KOPT-K1 (cell line): ENCODE data around the gene CRKL.

Experiments used
- H3K27ac ChIP-seq: fragments of 200-600 bp; sonication (generic); 2 replicates; pipeline ENCODE4 v1.5.1; 2016; ENCODE audit warnings: antibody characterized with exemption, mild to moderate bottlenecking, low read depth, low read length; ENCODE audit not compliant: poor library complexity, severe bottlenecking
- H3K36me3 ChIP-seq: fragments of 200-600 bp; sonication (generic); 2 replicates; pipeline ENCODE4 v1.5.1; 2017; ENCODE audit warnings: antibody characterized with exemption, mild to moderate bottlenecking, low read length, moderate library complexity; ENCODE audit not compliant: insufficient read depth
- H3K9me3 ChIP-seq: fragments of 200-600 bp; sonication (generic); 2 replicates; pipeline ENCODE4 v1.5.1; 2017; ENCODE audit warnings: antibody characterized with exemption, low read length, mild to moderate bottlenecking; ENCODE audit not compliant: insufficient read depth, poor library complexity, severe bottlenecking

Gene CRKL

DNA sequence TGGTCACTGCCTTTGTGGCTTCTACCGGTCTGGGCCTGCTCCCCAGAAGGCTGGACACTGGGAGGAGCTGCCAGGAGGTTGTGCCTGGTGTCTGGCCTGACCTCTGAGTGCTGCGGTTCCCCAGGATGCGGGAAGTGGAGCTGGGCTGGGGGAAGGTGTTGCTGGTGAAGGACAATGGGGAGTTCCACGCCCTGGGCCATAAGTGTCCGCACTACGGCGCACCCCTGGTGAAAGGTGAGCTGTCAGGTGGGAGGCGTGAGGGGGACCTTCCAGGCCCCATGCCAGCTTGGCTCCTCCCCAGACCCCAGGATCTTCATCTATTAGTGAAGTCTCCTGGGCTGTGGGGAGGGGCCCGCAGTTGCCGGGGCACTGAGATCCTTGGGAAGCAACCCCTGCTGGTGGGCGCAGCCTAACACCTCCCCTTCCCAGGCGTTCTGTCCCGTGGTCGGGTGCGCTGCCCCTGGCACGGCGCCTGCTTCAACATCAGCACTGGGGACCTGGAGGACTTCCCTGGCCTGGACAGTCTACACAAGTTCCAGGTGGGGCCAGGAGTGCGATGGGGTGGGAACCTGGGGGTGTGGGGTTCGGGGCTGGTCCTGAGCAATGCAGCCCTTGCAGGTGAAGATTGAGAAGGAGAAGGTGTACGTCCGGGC lies 56.6 kb downstream of the CRKL start:
- Histone ChIP-seq H3K36me3 (no peaks in the 10 kb centered on the region), H3K27ac (no peak overlapping the region), H3K9me3 (peaks cover 6% of the 10 kb centered on the region)

GRCh38 chr22:20974336-20974955 lies 57.2 kb downstream of the CRKL start:
- H3K36me3 ChIP-seq: no peaks in the 10 kb centered on the region
- H3K9me3 ChIP-seq: peaks cover 11% of the 10 kb centered on the region
- H3K27ac ChIP-seq: no peak overlapping the region

DNA sequence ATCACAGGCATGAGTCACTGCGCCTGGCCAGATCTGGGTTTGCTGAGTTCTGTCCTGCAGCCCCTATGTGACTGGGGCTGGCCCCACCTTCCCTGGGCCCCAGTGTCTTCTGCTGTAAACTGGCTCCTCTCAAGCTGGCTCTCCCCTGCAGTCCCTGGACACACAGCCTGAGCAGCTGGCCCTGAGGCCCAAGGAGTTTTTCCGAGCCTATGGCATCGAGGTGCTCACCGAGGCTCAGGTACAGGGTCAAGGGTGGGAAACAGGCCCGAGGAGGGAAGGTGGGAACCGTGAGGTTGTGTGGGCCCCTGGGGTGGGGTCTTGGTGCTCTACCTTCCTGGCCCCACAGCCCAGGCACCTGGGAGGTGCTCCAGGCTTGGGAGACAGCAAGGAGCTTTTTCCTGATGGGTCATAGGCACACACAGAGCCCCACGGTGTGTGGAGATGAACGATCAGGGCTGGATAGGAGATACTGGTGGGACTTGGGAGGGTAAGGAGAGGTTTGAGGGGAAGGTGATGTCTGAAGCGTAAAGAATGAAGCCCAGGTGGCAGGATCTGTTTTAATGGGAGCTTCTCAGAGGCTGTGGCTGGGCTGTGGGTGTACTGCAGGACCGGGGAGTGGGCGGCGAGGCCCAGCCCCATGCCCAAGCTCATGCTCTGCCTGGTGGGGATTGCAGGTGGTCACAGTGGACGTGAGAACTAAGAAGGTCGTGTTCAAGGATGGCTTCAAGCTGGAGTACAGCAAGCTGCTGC lies 58.5 kb downstream of the CRKL start:
- peaks cover 11% of the 10 kb centered on the region for H3K9me3 ChIP-seq
- no peaks in the 10 kb centered on the region for H3K36me3 ChIP-seq
- H3K27ac ChIP-seq: no peak overlapping the region

- peaks cover 11% of the 10 kb centered on the region for H3K9me3 ChIP-seq
- no peak overlapping the region for H3K27ac ChIP-seq
- H3K36me3 ChIP-seq: no peaks in the 10 kb centered on the region
Measured at GRCh38 chr22:20976291-20976877, 59.2 kb downstream of the CRKL start.

DNA sequence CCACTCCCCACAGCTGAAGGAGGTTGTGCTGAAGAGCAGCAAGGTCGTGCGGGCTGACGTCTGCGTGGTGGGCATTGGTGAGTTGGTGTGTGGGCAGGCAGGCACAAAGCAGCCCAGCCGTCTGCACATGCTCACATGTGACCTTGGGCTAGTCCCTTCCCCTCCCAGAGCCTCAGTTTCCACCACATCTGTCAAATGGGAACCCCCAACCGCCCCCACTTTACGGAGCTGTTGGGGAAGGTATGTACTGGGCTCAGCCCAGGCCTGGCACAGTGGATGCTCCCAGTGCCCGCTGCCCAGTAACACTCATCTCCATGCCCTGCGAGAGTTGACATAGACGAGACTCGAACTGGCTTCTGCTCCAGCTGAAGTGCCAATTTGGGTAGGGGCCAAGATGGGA lies 59.8 kb downstream of the CRKL start:
- H3K9me3 ChIP-seq: peaks cover 11% of the 10 kb centered on the region
- no peaks in the 10 kb centered on the region for H3K36me3 ChIP-seq
- no peak overlapping the region for H3K27ac ChIP-seq

GRCh38 chr22:20977516-20978170 lies 60.4 kb downstream of the CRKL start:
- no peak overlapping the region for H3K27ac ChIP-seq
- peaks cover 11% of the 10 kb centered on the region for H3K9me3 ChIP-seq

DNA sequence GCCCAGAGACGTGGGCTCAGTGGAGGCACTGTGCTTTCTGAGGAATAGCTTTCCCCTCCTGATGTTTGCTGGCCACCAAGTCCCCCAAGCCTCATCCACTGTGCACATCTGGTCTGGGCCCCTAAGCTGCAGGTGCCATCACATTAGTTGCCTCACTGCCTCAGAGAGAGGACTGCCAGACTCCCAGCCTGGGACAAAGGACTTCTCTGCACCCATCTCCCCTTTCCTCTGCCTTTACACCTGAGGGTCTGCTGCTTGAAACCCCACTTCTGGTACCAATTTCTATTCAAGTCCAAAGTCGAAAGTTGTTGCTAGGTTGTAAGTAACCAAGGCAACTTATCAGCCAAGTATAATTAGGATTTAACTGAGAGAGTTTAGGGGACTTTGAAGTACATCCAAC lies 61.2 kb downstream of the CRKL start:
- Histone ChIP-seq H3K27ac (no peak overlapping the region), H3K9me3 (peaks cover 11% of the 10 kb centered on the region), H3K36me3 (no peaks in the 10 kb centered on the region)

More at GRCh38 chr22:20977516-20978170, 60.4 kb downstream of the CRKL start:
- no peaks in the 10 kb centered on the region for H3K36me3 ChIP-seq

GRCh38 chr22:20979243-20979809 lies 62.1 kb downstream of the CRKL start:
- peaks cover 11% of the 10 kb centered on the region for H3K9me3 ChIP-seq
- H3K27ac ChIP-seq: no peak overlapping the region
- H3K36me3 ChIP-seq: no peaks in the 10 kb centered on the region

DNA sequence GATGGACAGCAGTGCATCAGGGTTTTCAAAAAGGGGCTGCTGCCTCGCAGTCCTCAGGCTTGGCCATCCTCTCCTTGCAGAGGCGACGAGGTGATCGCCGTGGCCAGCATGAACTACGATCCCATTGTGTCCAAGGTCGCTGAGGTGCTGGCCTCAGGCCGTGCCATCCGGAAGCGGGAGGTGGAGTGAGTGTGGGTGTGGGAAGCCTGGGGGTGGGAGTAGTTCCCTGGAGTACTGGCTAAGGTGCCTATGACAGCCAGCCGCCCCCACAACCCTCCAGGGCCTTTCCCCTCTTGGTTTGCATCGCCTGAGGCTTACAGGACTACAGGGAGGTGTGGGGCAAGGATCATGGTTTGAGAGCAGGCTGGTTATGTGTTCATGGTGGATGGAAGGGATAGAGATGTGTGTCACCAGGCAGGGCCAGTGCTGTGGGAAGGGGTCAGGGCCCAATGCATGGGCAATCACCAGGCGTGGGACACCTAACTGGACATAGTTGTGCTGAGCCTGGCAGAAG lies 62.8 kb downstream of the CRKL start:
- Histone ChIP-seq H3K9me3 (peaks cover 11% of the 10 kb centered on the region), H3K27ac (no peak overlapping the region), H3K36me3 (no peaks in the 10 kb centered on the region)

DNA sequence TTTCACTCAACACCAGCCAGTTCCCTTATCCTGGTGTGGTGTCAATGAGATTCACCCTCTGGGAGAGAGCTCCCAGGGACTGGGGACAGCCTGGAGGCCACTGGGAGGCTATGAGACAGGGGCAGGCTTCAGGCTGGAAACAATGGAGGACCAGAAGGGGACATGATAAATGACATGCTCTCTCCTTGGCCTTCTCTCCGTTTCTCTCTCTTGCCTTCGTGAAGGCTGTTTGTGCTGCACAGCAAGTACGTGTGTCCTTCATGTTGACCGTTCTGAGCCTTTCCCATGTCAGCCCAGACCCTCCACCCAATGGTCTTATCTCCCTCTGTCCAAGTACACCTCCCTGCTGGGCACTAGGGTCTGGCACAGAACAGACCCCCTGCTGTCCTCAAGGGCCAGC lies 63.3 kb downstream of the CRKL start:
- Histone ChIP-seq H3K36me3 (peaks cover 2% of the 10 kb centered on the region; the same call in 1 of the 2 replicates), H3K9me3 (peaks cover 11% of the 10 kb centered on the region), H3K27ac (no peak overlapping the region)

GRCh38 chr22:20980938-20981722 lies 63.9 kb downstream of the CRKL start:
- H3K36me3 ChIP-seq: peaks cover 8% of the 10 kb centered on the region; the same call in 1 of the 2 replicates
- peaks cover 11% of the 10 kb centered on the region for H3K9me3 ChIP-seq
- H3K27ac ChIP-seq: peak overlapping the region; percentile 87

DNA sequence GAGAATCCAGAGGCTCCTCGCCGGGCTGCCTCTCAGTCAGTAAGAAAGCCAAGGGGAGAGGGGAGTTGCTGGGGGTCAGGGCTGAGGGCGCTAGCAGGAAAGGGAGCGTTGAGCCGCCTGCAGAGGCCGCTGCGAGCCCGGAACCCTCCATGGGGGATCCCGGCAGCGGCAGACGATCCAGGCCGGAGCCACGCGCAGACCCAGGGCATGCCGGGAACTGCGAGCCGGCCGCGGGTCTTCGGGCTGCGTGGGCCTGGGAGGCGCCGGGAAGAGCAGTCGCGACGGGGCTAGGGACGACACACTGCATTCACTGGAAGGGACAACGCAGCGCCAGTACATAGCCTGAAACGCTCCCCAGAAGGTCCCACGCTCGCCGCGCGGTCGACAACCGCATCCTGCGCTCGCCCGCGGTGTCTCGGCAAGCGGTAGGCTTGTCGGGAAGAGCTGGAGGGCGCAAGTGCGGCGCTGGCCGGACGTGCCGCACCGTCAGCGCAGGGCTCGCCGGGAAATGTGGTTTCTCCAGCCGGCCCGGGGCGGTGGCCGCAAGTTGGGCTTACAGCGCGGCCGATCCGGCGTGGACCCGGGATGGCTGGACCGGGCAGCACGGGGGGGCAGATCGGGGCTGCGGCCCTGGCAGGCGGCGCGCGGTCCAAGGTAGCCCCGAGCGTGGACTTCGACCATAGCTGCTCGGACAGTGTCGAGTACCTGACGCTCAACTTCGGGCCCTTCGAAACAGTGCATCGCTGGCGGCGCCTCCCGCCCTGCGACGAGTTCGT lies 64.8 kb downstream of the CRKL start, which contains the start of gene LZTR1:
Gene LZTR1 (plus strand): TSS at position 511 of the 776 bp plus-strand sequence. CDS start 75 bp downstream, at position 586.
- Histone ChIP-seq H3K36me3 (peaks cover 15% of the 10 kb centered on the region; the same call in 1 of the 2 replicates), H3K9me3 (peaks cover 11% of the 10 kb centered on the region), H3K27ac (peak within 1 kb of the TSS; percentile 87)

- H3K27ac ChIP-seq: peak overlapping the region; percentile 87
- peaks cover 11% of the 10 kb centered on the region for H3K9me3 ChIP-seq
- peaks cover 20% of the 10 kb centered on the region; the same call in 1 of the 2 replicates for H3K36me3 ChIP-seq
Measured at GRCh38 chr22:20982563-20982882, 65.3 kb downstream of the CRKL start.
